GM12878 (cell line): Measurements from ENCODE around the gene PTPRN2. TPM values are rescaled to one million over a fixed set of nuclear protein-coding genes. Genes with fewer than 3 reads are reported as not detected.

Source experiments
- ATAC-seq: fragments of 200-7000 bp; cut with Tn5 transposase; 3 replicates; pipeline ENCODE4 v1.9.1; 2020; ENCODE audit warnings: mild to moderate bottlenecking, moderate library complexity
- BruUV-seq: library from RNA; stranded (reverse); fragments of 400-500 nt; replicated peaks from 2 replicates; lab custom pipeline; 2021; lab: Mats Ljungman, UMichigan
- CTCF ChIA-PET: fragments of 300-600 bp; sonication (Branson Sonifier 250); formaldehyde crosslinking; extraction: SDS; loops from one replicate; lab custom pipeline; 2021; ENCODE audit warnings: inconsistent platforms; lab: Yijun Ruan, JAX
- POLR2A ChIA-PET: fragments of 350-600 bp; formaldehyde crosslinking; extraction: SDS; loops from one replicate; lab custom pipeline; 2021; ENCODE audit warnings: inconsistent platforms; lab: Charles Lee
- RAD21 ChIA-PET: fragments of 300-600 bp; sonication (Branson Sonifier 250); formaldehyde crosslinking; loops from one replicate; lab custom pipeline; 2023; ENCODE audit warnings: antibody characterized with exemption; ENCODE audit not compliant: unreplicated experiment; lab: Charles Lee
- SMC1A ChIA-PET: fragments of 300-600 bp; sonication (Branson Sonifier 250); formaldehyde crosslinking; loops from one replicate; lab custom pipeline; 2023; ENCODE audit not compliant: unreplicated experiment, uncharacterized antibody; lab: Charles Lee
- DNase-seq: peaks from one replicate; pipeline ENCODE4 v3.0.0-alpha.2; 2011; ENCODE audit warnings: low read depth, low spot score
- FAIRE-seq: peaks from 3 replicates; lab custom pipeline; 2011; peaks lifted over from hg19 to GRCh38; lab: Jason Lieb, UNC
- H2AFZ ChIP-seq: 2 replicates; pipeline ENCODE4 v1.6.0; 2011; ENCODE audit warnings: low read depth, low read length, control low read depth; ENCODE audit not compliant: control insufficient read depth
- H3K27ac ChIP-seq: 2 replicates; pipeline ENCODE4 v1.5.1; 2011; ENCODE audit warnings: control low read depth; ENCODE audit not compliant: control insufficient read depth, insufficient read depth
- H3K27me3 ChIP-seq, 2 experiments: replicated peaks in 1 of 2; 2 replicates each; pipeline versions ENCODE4 v1.6.0 to v1.6.1; 2011; ENCODE audit warnings: low read length in 1 of 2; ENCODE audit not compliant: control insufficient read depth in 2 of 2, insufficient read depth in 2 of 2
- H3K36me3 ChIP-seq, 2 experiments: 2 replicates each; pipeline ENCODE4 v1.5.1; 2011; ENCODE audit warnings: low read length in 1 of 2; ENCODE audit not compliant: control insufficient read depth in 2 of 2, insufficient read depth in 2 of 2
- H3K4me1 ChIP-seq: 2 replicates; pipeline ENCODE4 v1.6.1; 2011; ENCODE audit warnings: mild to moderate bottlenecking, low read length, moderate library complexity, mixed read lengths; ENCODE audit not compliant: control insufficient read depth, insufficient read depth
- H3K4me2 ChIP-seq: 2 replicates; pipeline ENCODE4 v1.6.0; 2011; ENCODE audit warnings: control low read depth; ENCODE audit not compliant: control insufficient read depth, insufficient read depth
- H3K4me3 ChIP-seq: fragments of 200-600 bp; sonication (generic); 2 replicates; pipeline ENCODE4 v1.5.1; 2016
- H3K79me2 ChIP-seq: 2 replicates; pipeline ENCODE4 v1.6.0; 2011; ENCODE audit warnings: low read length; ENCODE audit not compliant: control insufficient read depth, insufficient read depth
- H3K9ac ChIP-seq: 2 replicates; pipeline ENCODE4 v1.8.0; 2011; ENCODE audit warnings: low read length, control low read depth, mixed read lengths; ENCODE audit not compliant: control insufficient read depth, insufficient read depth
- H3K9me3 ChIP-seq: replicated peaks from 3 replicates; pipeline ENCODE4 v1.5.1; 2011; ENCODE audit warnings: mild to moderate bottlenecking, low read length; ENCODE audit not compliant: control insufficient read depth, insufficient read depth
- H4K20me1 ChIP-seq: 2 replicates; pipeline ENCODE4 v1.6.0; 2011; ENCODE audit not compliant: control insufficient read depth, insufficient read depth
- DPF2 ChIP-seq: fragments of 450-650 bp; IDR thresholded peaks from 2 replicates; pipeline ENCODE4 v1.6.1; 2017; ENCODE audit warnings: mild to moderate bottlenecking
- IRF3 ChIP-seq: fragments of 450-650 bp; IDR thresholded peaks from 2 replicates; pipeline ENCODE4 v1.6.1; 2014; ENCODE audit warnings: mild to moderate bottlenecking
- NRF1 ChIP-seq: conservative IDR thresholded peaks from 2 replicates; pipeline ENCODE4 v1.6.1; 2011; ENCODE audit warnings: mild to moderate bottlenecking, low read depth, low read length, improper control_type of control experiment
- PML ChIP-seq: IDR thresholded peaks from 2 replicates; pipeline ENCODE4 v1.6.1; 2012; ENCODE audit warnings: low read length, inconsistent platforms
- ZBTB40 ChIP-seq: fragments of 450-650 bp; IDR thresholded peaks from 2 replicates; pipeline ENCODE4 v1.6.1; 2016; ENCODE audit warnings: mild to moderate bottlenecking, moderate library complexity, borderline replicate concordance
- ZNF384 ChIP-seq: IDR thresholded peaks from 2 replicates; pipeline ENCODE4 v1.6.1; 2012; ENCODE audit warnings: low read depth, mild to moderate bottlenecking, low read length, improper control_type of control experiment, borderline replicate concordance
- WGBS: methylation state at CpG from one replicate; pipeline ENCODE4 v1.1.6; 2016; ENCODE audit warnings: low lambda C conversion rate; ENCODE audit not compliant: insufficient replicate concordance, insufficient coverage; ENCODE audit errors: missing lambda C conversion rate; 5-methylcytosine and 5-hydroxymethylcytosine counted together
- in situ Hi-C: fragments of 300-500 bp; cut with MboI; formaldehyde crosslinking; loops from 9 replicates; pipeline ENCODE4 v1.14.3; 2018; ENCODE audit warnings: mixed read lengths
- intact Hi-C: fragments of 100-400 bp; cut with micrococcal nuclease; formaldehyde crosslinking; loops from one replicate; pipeline ENCODE4 v1.14.2; 2022; ENCODE audit not compliant: unreplicated experiment
- polyA plus RNA-seq, 11 experiments: library from polyadenylated mRNA; depleted of rRNA in 4 of 11; unstranded in 6 of 11; stranded (reverse) in 5 of 11; fragments of >200 nt; fragmentation: Nextera tagmentation in 4 of 11; fragmentation: Illumina TruSeq in 1 of 11; extraction: Ambion mirVana in 4 of 11; extraction: Trizol in 1 of 11; gene quantifications; 1 replicate in 1 of 11; 2 replicates in 10 of 11; pipeline versions ENCODE4 v1.2.1 to v1.2.3, GENCODE V29; 2011 to 2016; ENCODE audit warnings: inconsistent platforms in 2 of 11, missing spikeins in 2 of 11, low read depth in 1 of 11
- total RNA-seq, 4 experiments: library from RNA; depleted of rRNA in 3 of 4; stranded (reverse); fragments of >200 nt in 3 of 4; fragmentation: Illumina TruSeq in 1 of 4; extraction: Trizol in 1 of 4; gene quantifications; 2 replicates each; pipeline versions ENCODE4 v1.2.1 to v1.2.3, GENCODE V29; 2013 to 2021

PTPRN2 gene
- total and polyA plus RNA-seq, 10 of the 15 experiments (the other 5 are each of a cell fraction or from before 2014, with no cell fraction given), result 5.4 TPM; not detected in 9

- Histone ChIP-seq H3K9me3 (no peaks in the 10 kb centered on the region; the same call in 2 of the 3 replicates), H3K4me2 (no peak overlapping the region), H3K27ac (no peak overlapping the region), H3K79me2 (no peaks in the 10 kb centered on the region), H4K20me1 (no peaks in the 10 kb centered on the region), H3K36me3 (no peaks in the 10 kb centered on the region), H3K9ac (no peak overlapping the region), H3K27me3 (no peaks in the 10 kb centered on the region), H3K4me1 (no peaks in the 10 kb centered on the region), H2AFZ (no peak overlapping the region), H3K4me3 (no peak overlapping the region)
- in situ Hi-C loops (no loop called here), intact Hi-C loops (no loop called here)
- ChIA-PET SMC1A (no interaction called here), POLR2A (no interaction called here), CTCF (no interaction called here), RAD21 (no interaction called here)
- WGBS, result 36% methylated on average over 19 of the region's 19 CpGs
- no peak for TF ChIP-seq ZNF384
- TF ChIP-seq DPF2, result no peak
- no peak for TF ChIP-seq PML
- TF ChIP-seq IRF3, result no peak
- TF ChIP-seq ZBTB40, result no peak
- TF ChIP-seq NRF1, result no peak
- ATAC-seq (no peak), DNase-seq (no peak), FAIRE-seq (no peak)
- no TSS peak for BruUV-seq
Observed at GRCh38 chr7:157796846-157797245, 790.8 kb downstream of the PTPRN2 start.
